GM20431 (cell line): ENCODE results near the gene CCR2.

ENCODE experiments used
- in situ Hi-C: fragments of 300-500 bp; cut with MseI, MboI; formaldehyde crosslinking; loops from one replicate; pipeline ENCODE4 v1.15.0; 2020; ENCODE audit warnings: low sequenced_read_pairs; ENCODE audit not compliant: unreplicated experiment

CCR2 gene

GRCh38 chr3:46353090-46353489 lies 821 bp upstream of the CCR2 start:
- in situ Hi-C loops, result no loop called here

- in situ Hi-C loops, result no loop called here
These were observed 567 bp downstream of the CCR2 start for GRCh38 chr3:46354478-46354877.

GRCh38 chr3:46354984-46355383 lies 1.1 kb downstream of the CCR2 start:
- in situ Hi-C loops, result no loop called here

GRCh38 chr3:46356276-46356675 lies 2.4 kb downstream of the CCR2 start:
- in situ Hi-C loops, result no loop called here

GRCh38 chr3:46356909-46357308 lies 3.0 kb downstream of the CCR2 start:
- in situ Hi-C loops, result no loop called here

- in situ Hi-C loops, result no loop called here
These were observed 4.6 kb downstream of the CCR2 start for GRCh38 chr3:46358466-46358865.

GRCh38 chr3:46359733-46360493 lies 6.0 kb downstream of the CCR2 start:
- in situ Hi-C loops, result loop anchor here (10.0 kb wide), 1 partner anchor 415 kb away; the partner anchor contains the start of gene CXCR6

GRCh38 chr3:46360907-46361306 lies 7.0 kb downstream of the CCR2 start:
- in situ Hi-C loops, result loop anchor here (10.0 kb wide), 1 partner anchor 416 kb away; the partner anchor contains the start of gene CXCR6

- in situ Hi-C loops, result loop anchor here (10.0 kb wide), 1 partner anchor 417 kb away; the partner anchor contains the start of gene CXCR6
These were observed 7.7 kb downstream of the CCR2 start for GRCh38 chr3:46361408-46362283.

- in situ Hi-C loops, result loop anchor here (10.0 kb wide), 1 partner anchor 420 kb away; the partner anchor contains the start of gene CXCR6
These were observed 11.1 kb downstream of the CCR2 start for GRCh38 chr3:46365041-46365440.

- in situ Hi-C loops, result loop anchor here (10.0 kb wide), 1 partner anchor 421 kb away; the partner anchor contains the start of gene CXCR6
These were observed 12.0 kb downstream of the CCR2 start for GRCh38 chr3:46365737-46366524.

- in situ Hi-C loops, result loop anchor here (10.0 kb wide), 1 partner anchor 423 kb away; the partner anchor contains the start of gene CXCR6
These were observed 13.9 kb downstream of the CCR2 start for GRCh38 chr3:46367811-46368210.

GRCh38 chr3:46368569-46368968 lies 14.7 kb downstream of the CCR2 start:
- in situ Hi-C loops, result loop anchor here (10.0 kb wide), 1 partner anchor 424 kb away; the partner anchor contains the start of gene CXCR6

- in situ Hi-C loops, result loop anchor here (10.0 kb wide), 1 partner anchor 424 kb away; the partner anchor contains the start of gene CXCR6
These were observed 15.2 kb downstream of the CCR2 start for GRCh38 chr3:46369151-46369550.

- in situ Hi-C loops, result loop anchor here (10.0 kb wide), 1 partner anchor 425 kb away; the partner anchor contains the start of gene CXCR6
These were observed 15.8 kb downstream of the CCR2 start for GRCh38 chr3:46369675-46370132.

GRCh38 chr3:46370839-46371518 lies 17.1 kb downstream of the CCR2 start, which contains the start of gene CCR5:
Gene CCR5, plus strand, starts transcription at chr3:46370946. Its CDS starts 1,957 bp downstream, at chr3:46372903.
- in situ Hi-C loops, result no loop called here

- in situ Hi-C loops, result no loop called here
These were observed 17.8 kb downstream of the CCR2 start for GRCh38 chr3:46371519-46372340.
